ENCODE results near the gene PTPRU. TPM values are rescaled to one million over a fixed set of nuclear protein-coding genes. Genes with fewer than 3 reads are reported as not detected.

The PTPRU gene
- total RNA-seq (2021; fragmentation: NEBNext Ultra II Directional; extraction: Animal tissue kit (Norgen Biotek cat#: 25700)), result 1 to 10 TPM; 5.6 to 8.1 (median 7.0) TPM
- long read RNA-seq, partial matches to known transcripts, result 1 of 1 reads
- long read RNA-seq, other reads (novel, unspliced or antisense), result 0 of 1 reads

DNA sequence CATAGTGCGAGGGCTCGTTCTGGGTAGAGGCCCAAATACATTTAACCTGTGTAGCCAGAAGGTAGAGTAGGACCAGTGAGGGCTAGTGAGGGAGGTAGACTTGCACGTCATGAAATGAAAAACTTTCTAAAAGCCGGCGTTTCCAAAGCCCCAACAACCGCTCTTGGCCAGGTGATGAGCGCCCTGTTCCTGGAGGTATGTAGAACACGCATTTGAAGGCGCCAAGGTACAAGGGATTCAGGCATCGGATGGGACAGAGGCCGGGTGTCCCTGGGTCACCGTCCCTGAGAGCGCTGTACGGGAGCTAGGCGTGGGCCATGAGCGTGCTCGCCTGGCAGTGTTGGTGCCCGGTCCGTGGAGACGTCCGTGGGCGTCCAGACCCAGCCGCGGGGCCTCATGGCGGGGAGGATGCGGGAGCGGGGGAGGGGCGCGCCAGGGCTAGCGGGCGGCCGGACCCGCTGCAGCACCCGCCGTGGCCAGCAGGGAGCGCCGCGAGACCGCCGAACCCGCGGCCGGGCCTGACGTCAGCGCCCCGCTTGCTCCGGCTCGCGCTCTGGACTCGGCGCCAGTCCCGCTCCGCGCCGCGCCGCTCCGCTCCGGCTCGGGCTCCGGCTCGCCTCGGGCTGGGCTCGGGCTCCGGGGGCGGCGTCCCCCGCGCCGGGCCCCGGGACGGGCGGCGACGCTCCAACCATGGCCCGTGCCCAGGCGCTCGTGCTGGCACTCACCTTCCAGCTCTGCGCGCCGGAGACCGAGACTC is at the start of gene PTPRU:
TSS of gene PTPRU (plus strand) at position 568 of the 757 bp plus-strand sequence. CDS start at position 691, 123 bp downstream.
- Mint-ChIP-seq H3K27me3 (ENCODE audit: insufficient read depth) (peaks cover 8% of the 10 kb centered on the region), H3K27ac (peak within 1 kb of the TSS; percentile 6), H3K4me3 (peak within 1 kb of the TSS; percentile 86), H3K4me1 (ENCODE audit: low read depth) (peaks cover 35% of the 10 kb centered on the region), H3K9me3 (no peaks in the 10 kb centered on the region), H3K36me3 (ENCODE audit: low read depth) (no peaks in the 10 kb centered on the region)
- peak; percentile 39 for DNase-seq
- peak; percentile 88 for TF ChIP-seq CTCF (IDR thresholded peaks at IDR 0.05)

DNA sequence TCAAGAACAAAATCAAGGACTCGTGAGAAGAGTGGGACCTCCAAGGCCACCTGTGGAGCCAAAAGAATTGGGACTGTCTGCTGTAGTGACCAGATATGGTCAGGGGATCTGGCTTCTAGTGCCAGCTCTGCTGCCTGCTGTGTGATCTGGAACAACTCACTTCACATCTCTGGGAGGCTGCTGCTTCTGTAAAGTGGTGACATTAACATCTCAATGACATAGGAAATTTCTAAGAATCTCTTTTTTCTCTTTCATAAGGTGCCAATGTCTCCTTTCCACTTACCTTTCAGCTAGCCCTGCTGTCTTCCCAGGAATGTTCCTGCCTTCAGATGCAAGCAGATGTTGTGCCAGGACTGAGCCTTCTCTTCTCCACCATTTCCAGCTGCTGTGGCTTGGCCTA is 49.6 kb upstream of the PTPRU start:
- Mint-ChIP-seq H3K27me3 (ENCODE audit: insufficient read depth) (no peaks in the 10 kb centered on the region; the same call in 1 of the 2 replicates), H3K4me1 (ENCODE audit: low read depth) (peaks cover 17% of the 10 kb centered on the region), H3K4me3 (no peak overlapping the region), H3K9me3 (no peaks in the 10 kb centered on the region), H3K36me3 (ENCODE audit: low read depth) (no peaks in the 10 kb centered on the region), H3K27ac (0 out of 2 replicates have a peak overlapping the region, but pooled peaks have one; percentile 25)
- no peak for TF ChIP-seq CTCF (IDR thresholded peaks at IDR 0.05)
- DNase-seq, result no peak

DNA sequence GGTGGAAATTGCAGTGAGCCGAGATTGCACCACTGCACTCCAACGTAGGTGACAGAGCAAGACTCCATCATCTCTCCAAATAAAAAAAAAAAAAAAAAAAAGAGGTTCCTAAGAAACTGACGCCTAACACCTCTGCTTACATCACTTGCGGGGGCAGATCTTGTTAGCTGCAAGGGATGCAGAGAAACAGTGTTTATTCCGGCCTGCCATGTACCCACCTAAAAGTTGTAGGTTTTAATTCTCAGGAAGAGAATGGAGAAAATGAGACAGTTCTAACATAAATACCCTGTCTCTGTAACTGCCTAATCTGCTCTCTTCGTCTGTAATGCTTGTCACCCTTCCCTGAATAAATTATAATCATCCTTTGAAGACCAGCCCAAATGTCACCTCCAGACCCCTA is 45.6 kb upstream of the PTPRU start:
- H3K27ac Mint-ChIP-seq, result no peak overlapping the region
- no peak for DNase-seq
- no peak for TF ChIP-seq CTCF (IDR thresholded peaks at IDR 0.05)
- no peak overlapping the region for H3K4me3 Mint-ChIP-seq
- H3K9me3 Mint-ChIP-seq, result no peaks in the 10 kb centered on the region
- no peaks in the 10 kb centered on the region for H3K27me3 Mint-ChIP-seq (ENCODE audit: insufficient read depth)
- peaks cover 10% of the 10 kb centered on the region; the same call in 1 of the 2 replicates for H3K36me3 Mint-ChIP-seq (ENCODE audit: low read depth)
- peaks cover 10% of the 10 kb centered on the region for H3K4me1 Mint-ChIP-seq (ENCODE audit: low read depth)

- Mint-ChIP-seq H3K27me3 (ENCODE audit: insufficient read depth) (no peaks in the 10 kb centered on the region; the same call in 1 of the 2 replicates), H3K36me3 (ENCODE audit: low read depth) (peaks cover 10% of the 10 kb centered on the region; the same call in 1 of the 2 replicates), H3K9me3 (no peaks in the 10 kb centered on the region), H3K4me1 (ENCODE audit: low read depth) (peaks cover 15% of the 10 kb centered on the region), H3K27ac (peak overlapping the region; percentile 60; the same call in 1 of the 2 replicates), H3K4me3 (no peak overlapping the region)
- no peak for TF ChIP-seq CTCF (IDR thresholded peaks at IDR 0.05)
- DNase-seq, result no peak
These were observed 42.4 kb upstream of the PTPRU start for GRCh38 chr1:29193879-29194455.

- peaks cover 15% of the 10 kb centered on the region; the same call in 1 of the 2 replicates for H3K36me3 Mint-ChIP-seq (ENCODE audit: low read depth)
- H3K4me1 Mint-ChIP-seq (ENCODE audit: low read depth), result peaks cover 20% of the 10 kb centered on the region
- H3K4me3 Mint-ChIP-seq, result no peak overlapping the region
- no peaks in the 10 kb centered on the region for H3K9me3 Mint-ChIP-seq
- no peak for DNase-seq
- peak overlapping the region; percentile 93 for H3K27ac Mint-ChIP-seq
- no peaks in the 10 kb centered on the region; the same call in 1 of the 2 replicates for H3K27me3 Mint-ChIP-seq (ENCODE audit: insufficient read depth)
- TF ChIP-seq CTCF (IDR thresholded peaks at IDR 0.05), result no peak
These were observed 40.4 kb upstream of the PTPRU start for GRCh38 chr1:29195881-29196291.

Data from HFFc6 (cell line).